Keratinocyte (primary cell): ENCODE measurements around the gene FTCD.

ENCODE experiments used
- CTCF ChIP-seq, 3 experiments: IDR thresholded peaks in 1 of 3; conservative IDR thresholded peaks in 1 of 3; optimal IDR thresholded peaks in 1 of 3; 2 replicates in 2 of 3; 3 replicates in 1 of 3; pipeline versions ENCODE3 to v1.5.1; 2011; ENCODE audit warnings: low read length in 3 of 3, mild to moderate bottlenecking in 3 of 3, moderate library complexity in 2 of 3, control low read depth in 1 of 3, inconsistent platforms in 1 of 3; ENCODE audit not compliant: insufficient read depth in 2 of 3; ENCODE audit errors: extremely low read depth in 1 of 3
- EZH2 ChIP-seq: IDR thresholded peaks from one replicate; pipeline ENCODE4 v1.6.1; 2012; ENCODE audit warnings: inconsistent platforms, mild to moderate bottlenecking, low read length, moderate library complexity

- no peak for TF ChIP-seq CTCF (optimal IDR thresholded peaks at IDR 0.05 in 1 of 3, IDR thresholded peaks at IDR 0.05 in 1 of 3, conservative IDR thresholded peaks at IDR 0.05 in 1 of 3; ENCODE audit: extremely low read depth in 1 of 3, insufficient read depth in 2 of 3, low read length in 3 of 3)
- no peak for TF ChIP-seq EZH2
Measured at GRCh38 chr21:46108827-46109312, 46.5 kb downstream of the FTCD start.
